GM21786 (cell line): ENCODE measurements around the gene SLC25A22.
A peak's percentile ranks its signal among the peaks of the same experiment; 100 is the strongest.

Experiments
- ATAC-seq: cut with Tn5 transposase; IDR thresholded peaks from one replicate; pipeline ENCODE4 v1.9.1; 2021; ENCODE audit not compliant: unreplicated experiment

Gene SLC25A22

DNA sequence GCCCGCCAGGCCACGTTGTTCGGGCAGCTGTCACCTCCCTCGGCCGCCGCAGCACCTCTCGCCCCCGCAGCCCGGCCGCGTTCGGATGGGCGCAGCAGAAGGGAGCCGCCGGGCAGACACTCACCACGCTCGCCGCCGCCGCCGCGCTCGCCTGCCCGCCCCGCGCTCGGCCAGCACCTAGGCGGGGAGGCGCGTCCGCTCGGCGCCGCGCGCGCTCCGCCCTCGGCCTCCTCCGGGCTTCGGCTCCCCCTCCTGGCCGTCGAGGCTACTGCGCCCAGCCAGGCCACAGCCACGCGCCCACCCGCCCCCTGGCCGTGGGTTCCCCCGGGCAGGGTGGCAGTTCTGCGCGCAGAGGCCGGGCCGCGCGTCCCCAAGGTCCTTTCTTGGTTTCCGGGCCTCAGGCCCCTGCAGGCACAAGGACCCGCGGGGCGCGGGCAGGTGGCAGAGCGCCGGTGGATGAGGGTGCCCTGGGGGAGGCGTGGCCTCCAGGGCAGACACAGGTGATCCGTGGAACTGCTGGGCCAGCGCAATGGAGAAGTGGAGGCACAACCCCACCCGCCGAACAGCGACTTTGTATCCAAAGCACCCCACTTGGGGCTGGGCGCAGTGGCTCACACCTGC is at the start of gene SLC25A22:
TSS of gene SLC25A22 (minus strand) at position 189 of the 621 bp plus-strand sequence. CDS start 3,275 bp downstream, outside the sequence.
- ATAC-seq = peak; percentile 49

GRCh38 chr11:847876-848275 is 49.8 kb upstream of the SLC25A22 start:
- ATAC-seq = no peak

GRCh38 chr11:846496-847098 is 48.5 kb upstream of the SLC25A22 start:
- no peak for ATAC-seq

- no peak for ATAC-seq
Measured at GRCh38 chr11:845872-846495, 47.9 kb upstream of the SLC25A22 start.

DNA sequence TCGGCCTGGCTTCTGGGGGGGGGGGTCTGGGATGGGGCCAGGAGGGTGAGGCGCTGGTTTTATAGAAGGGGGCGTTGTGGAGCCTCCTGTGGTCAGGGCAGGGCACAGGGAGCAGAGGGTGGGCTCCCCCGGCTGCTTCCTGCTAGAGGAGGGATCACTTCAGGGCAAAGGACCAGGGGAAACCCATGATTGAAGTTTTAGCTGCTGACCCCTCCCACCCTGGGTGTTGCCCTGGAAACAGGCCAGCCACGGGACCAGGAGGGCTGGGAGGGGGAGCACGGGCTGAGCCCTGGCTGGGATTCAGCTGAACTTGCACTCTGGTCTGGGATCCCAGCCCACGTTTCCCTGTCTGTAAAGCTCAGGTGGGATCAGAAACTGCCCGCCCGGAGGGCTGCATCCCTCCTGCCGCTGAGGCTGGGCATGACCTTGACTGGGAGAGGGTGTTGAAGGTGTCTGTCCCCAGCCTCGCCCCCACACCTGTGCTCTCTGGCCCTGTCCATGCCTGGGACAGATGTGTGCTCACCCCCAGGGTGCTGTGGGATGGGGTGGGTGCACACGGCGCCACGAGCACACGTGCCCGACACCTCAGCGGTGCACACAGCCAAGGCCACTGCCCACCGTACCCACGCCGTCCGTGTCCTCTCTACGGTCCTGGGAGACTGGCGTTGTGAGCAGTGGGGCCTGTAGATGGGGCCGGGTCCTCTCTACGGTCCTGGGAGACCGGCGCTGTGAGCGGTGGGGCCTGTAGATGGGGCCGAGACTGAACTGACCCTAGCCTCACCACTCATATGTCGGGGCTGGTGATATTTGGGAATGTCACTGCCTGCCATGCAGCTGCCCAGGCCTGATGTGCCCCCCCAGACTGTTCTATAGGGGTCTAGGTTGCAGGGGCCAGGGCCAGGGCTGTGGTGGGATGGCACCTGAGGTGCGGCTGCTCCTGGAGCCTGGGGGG is 46.9 kb upstream of the SLC25A22 start:
- ATAC-seq = no peak

DNA sequence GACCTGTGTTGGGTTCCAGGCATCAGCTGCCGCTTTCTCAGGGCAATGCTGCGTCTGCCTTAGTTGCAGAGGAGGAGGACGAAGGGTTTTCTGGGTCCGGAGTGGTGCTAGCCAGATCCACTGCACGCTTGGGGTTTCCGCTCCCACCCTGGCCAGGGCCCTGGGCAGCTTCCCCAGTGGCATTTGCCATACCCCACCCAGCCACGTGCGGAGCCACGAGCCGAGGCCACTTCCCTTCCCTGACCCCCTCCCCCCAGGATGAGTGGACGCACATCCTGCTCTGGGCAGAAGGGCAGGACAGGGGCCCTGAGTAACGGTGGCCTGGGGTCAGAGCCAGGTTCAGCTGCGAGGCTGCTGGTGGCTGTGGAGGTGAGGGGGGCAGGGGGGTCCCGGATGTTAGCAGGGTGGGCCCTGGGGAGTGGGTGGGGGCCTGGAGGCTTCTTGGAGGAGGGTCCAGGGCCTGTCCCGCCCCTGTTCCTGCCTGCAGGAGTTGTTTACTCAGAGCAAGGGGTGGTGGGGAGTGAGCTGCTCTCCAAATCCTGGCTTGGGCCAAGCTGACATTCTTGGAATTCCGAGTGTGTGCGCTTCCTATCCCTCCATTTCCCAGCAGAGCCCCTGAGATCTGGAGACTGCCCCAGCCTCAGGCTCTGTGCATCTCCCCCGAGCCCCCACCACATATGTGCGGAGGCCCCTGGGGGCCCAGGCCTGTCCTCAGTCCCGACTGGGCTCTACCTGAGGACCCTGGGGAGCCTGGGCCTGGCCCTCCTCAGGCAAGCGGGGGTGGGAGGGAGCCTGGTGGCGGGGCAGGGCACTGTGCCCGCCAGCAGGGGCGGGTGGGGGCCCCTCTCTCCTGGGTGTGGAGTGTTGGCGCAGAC is 46.0 kb upstream of the SLC25A22 start:
- ATAC-seq = no peak

DNA sequence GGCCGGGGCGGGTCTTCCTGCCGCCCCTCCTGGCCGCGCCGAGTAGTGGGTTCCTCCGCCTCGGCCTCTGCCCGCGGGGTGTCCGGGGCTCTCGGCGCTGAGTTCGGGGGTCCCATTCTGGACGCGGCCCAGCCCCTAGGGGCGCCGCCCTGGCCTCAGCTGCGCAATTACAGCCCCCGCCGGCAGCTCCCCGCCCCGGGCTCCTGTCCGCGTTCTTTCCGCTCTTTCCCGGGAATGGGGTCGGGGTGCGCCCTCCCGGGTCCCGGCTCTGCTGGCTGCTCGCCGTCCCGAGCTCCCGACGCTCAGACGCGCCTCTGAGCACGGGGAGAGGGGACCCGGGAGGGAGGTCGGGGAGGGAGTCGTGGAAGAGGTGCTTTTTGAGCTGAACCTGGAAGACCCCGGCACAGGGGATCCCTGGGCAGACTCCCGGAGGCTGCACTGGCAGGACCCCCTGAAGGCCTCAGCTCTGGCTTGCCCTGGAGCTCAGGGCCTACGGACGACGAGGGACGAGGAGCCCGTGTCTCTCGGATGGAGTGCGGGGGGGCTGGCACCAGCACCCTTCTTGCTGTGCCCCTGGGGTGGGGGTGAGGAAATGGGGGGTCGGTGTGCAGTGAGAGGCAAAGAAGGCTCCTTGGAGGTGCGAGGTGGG is 45.1 kb upstream of the SLC25A22 start:
- ATAC-seq = peak; percentile 2

GRCh38 chr11:842370-843002 is 44.4 kb upstream of the SLC25A22 start, which contains the start of the genes POLR2L and TSPAN4:
POLR2L (minus strand) TSS chr11:842529; CDS start chr11:842508, 21 bp downstream.
TSPAN4 (plus strand) TSS chr11:842852; CDS start chr11:850305, 7,453 bp downstream.
- ATAC-seq = peak; percentile 60

DNA sequence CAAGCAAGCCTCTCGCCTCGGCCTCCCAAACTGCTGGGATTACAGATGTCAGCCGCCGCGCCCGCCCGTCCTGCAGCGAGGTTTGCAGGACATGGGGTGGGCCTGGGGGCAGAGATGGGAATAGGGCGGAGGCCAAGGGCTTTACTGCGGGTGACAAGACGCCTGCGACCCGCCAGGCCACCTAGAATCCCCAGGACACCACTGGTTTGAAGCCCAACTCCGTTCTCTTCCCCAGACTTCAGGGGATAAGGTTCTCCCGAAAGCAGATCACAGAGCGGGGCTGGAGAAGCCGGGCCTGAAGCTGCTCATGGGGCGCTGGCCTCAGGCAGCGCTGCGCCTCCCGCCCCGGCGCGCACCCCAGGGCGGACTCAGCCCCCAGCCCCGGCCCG is 43.9 kb upstream of the SLC25A22 start:
- ATAC-seq = peak; percentile 21

DNA sequence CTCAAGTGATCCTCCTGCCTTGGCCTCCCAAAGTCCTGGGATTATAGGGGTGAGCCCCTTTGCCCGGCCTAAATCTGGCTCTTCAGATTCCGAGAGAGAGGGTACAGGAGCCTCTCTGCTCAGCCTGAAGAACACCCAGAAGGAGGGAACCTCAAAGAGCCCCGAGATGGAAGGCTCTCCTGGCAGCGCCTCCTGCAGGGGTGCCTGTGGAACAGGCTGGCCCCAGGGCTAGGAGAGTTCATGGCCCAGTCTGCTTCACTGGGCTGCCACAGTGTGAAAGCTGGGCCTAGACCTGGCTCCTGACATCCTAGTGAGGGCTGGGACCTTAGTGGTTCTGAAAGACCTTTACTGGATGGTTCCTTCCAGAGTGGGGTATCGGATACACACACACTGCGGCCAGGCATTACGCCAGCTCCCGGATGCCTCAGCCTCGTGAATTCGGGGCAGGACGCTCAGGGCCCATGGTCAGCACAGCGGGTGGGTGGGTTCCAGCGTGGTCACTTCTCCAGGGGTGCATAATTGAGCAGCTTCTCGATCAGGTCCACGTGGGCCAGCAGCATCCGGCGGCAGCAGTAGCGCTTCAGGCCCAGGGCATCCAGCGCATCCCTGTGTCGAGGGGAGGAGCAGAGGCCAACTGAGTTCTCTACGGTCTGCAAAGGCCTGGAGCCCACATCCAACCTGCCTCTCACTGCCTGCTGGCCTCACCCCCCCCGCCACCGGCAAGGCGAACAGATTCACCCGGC is 42.0 kb upstream of the SLC25A22 start:
- ATAC-seq = no peak

GRCh38 chr11:839280-839623 is 41.2 kb upstream of the SLC25A22 start:
- ATAC-seq = no peak

GRCh38 chr11:838441-839279 is 40.6 kb upstream of the SLC25A22 start:
- no peak for ATAC-seq

DNA sequence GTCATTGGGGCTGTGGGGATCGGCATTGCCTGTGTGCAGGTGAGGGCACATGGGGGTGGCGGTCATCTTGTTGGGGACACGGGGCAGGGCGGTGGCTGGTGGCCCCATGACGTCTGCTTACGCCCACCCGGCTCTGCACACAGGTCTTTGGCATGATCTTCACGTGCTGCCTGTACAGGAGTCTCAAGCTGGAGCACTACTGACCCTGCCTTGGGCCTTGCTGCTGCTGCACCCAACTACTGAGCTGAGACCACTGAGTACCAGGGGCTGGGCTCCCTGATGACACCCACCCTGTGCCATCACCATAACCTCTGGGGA is 39.9 kb upstream of the SLC25A22 start:
- no peak for ATAC-seq

DNA sequence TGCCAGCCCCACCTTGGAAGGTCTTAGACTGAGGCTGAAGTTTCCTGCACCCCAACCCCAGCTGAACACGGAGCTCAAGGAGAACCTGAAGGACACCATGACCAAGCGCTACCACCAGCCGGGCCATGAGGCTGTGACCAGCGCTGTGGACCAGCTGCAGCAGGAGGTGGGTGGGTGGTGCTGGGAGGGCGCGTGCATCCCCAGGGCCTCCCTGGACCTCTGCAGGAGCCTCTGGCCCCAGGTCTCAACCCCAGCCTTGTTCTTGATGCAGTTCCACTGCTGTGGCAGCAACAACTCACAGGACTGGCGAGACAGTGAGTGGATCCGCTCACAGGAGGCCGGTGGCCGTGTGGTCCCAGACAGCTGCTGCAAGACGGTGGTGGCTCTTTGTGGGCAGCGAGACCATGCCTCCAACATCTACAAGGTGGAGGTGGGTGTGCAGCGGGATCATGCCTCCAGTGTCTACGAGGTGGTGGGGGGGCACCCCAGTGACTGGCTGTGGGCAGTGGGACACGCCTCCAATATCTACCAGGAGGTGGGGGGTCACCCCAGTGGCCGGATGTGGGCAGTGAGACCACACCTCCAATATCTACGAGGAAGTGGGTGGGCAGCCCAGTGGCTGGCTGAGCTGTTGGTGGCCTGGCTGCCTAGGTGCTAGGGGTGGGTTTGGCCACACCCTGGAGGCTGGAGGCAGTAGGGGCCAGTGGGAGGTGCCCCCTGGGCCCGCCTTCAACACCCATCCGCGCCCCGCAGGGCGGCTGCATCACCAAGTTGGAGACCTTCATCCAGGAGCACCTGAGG is 39.3 kb upstream of the SLC25A22 start:
- no peak for ATAC-seq

- ATAC-seq = no peak
Measured at GRCh38 chr11:836700-837099, 38.6 kb upstream of the SLC25A22 start.

DNA sequence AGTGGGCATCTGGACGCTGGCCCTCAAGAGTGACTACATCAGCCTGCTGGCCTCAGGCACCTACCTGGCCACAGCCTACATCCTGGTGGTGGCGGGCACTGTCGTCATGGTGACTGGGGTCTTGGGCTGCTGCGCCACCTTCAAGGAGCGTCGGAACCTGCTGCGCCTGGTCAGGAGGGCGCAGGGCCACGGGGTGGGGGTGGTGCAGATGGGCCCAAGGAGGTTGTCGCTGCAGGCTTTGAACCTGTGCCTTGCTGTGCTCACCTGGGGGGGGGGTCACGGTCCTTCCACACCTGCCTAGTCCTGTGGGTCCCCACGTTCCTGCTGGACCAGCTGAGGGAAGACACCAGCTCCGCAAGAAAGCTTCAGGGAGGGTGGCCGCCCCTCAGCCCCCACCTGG is 38.2 kb upstream of the SLC25A22 start:
- no peak for ATAC-seq
